DMS 273 (cell line): ENCODE data around the gene HDAC9.

Source experiments
- DNase-seq: peaks from one replicate; lab custom pipeline; 2025; ENCODE audit not compliant: unreplicated experiment; lab: John Stamatoyannopoulos, UW

The HDAC9 gene

DNA sequence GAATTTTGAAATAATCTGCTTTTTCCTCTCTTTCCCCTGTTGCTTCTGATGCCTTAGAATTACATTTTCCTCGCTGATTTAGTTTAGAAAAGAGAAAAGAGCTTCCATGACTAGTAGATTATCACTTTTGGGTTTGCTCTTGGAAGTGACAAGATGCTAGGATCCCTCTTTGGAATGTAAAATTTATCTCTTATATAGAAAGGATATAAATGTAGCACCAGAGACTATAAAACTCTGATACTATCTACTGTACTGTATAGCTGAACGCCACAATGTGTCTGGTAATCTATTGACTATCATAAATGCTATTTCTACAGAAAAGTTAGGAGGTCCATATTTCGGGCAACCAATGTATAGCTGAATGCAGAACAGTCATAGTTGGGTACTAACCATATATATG is 1.1 kb upstream of the HDAC9 start:
- DNase-seq: no peak

DNA sequence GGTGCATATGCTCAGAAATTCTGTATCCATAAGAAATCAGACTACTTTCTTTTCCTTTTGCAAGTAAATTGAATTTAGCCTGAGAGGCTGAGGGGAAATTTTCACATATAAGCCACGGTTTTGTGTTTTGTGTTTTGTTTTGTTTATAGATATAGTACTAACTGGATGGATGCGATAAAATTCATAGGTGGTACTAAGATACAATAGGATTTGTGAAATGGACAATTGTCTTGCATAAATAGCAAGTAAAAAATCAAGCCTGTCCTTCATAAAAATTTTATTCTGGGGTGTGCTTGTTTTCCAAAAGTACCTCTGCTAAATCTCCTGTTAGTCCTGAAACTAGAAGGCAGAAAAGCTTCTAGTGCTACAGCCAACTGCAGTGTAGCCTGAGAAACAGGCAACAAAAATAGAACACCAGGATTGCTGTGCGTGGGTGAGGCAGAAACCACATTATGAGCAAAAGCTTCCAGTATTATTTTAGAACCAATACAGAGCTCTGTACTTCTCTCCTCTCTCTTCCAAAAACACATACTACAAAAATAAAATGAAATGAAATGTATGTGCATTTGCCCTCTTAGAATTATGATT is 634 bp upstream of the HDAC9 start:
- DNase-seq: peak; percentile 64

DNA sequence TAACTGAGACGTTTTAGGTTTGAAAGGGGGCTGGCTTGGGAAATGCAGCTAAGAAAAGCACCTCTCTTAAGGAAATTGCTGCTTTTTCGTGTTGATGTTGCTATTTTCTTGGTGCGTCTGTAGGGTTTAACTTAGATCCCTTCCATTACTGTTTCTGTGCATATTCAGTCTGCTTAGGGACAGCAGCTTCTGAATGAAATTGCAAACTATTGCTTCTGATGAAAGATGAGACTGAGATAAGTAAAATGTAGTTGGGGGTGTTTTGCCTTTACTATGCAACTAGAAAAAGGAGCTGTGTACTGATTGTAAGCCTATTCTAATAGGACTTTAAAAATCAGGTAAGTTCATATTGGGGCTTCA is 772 bp downstream of the HDAC9 start:
- DNase-seq: no peak

DNA sequence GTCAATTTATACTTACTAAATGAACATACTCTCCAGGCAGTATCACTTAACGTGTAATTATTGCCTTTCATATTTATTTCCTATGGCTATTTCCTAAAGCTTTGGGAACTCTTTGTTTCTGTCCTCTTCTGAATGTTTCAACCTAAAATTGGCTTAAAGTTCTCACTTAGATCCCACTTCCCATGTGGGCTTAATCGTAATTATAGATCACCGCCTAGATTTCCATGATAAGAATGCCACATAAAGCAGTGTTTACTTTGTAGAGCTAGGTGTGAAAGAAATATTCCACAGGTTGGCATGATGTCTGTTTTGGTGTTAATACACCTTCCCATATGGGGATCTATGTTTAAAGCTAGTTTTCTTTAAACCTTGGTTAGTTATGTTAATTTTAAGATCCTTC is 1.5 kb downstream of the HDAC9 start:
- no peak for DNase-seq

DNA sequence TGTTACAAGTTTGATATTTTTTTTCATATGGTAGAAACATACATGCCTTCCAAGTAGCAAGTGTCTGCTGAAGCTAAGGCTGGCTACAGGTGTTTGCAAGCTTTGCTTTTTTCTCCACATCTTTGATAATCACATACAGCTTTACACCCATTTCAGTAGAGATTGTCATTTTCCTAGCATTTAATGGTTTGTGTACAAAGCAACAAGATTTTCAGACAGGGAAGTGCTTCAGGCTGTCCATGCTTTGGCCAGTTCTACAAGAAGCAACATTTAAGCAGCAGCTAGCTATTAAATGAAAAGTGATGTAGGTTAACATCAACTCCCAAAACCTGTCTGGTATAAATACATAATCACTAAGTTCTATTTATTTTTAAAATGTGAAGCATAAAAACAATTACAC is 2.3 kb downstream of the HDAC9 start:
- no peak for DNase-seq

DNA sequence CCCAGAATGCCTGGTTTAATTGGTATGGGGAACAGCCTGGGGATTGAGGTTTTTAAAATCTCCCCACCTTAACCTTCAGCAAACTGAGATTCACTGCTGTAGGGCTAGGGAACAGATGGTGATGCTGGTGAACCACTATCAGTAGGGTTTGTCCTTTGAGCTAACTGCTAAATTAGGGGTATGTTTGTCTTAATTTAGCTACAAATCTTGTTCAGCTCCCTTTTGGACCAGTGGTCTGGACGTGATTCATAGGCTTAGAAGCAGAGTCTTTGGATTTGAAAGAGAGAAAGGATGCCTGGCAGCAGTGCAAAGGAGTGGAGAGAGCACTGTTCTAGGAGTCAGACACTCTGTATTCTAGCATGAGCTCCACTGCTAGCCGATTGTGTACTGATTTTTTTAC is 2.8 kb downstream of the HDAC9 start:
- peak; percentile 19 for DNase-seq

DNA sequence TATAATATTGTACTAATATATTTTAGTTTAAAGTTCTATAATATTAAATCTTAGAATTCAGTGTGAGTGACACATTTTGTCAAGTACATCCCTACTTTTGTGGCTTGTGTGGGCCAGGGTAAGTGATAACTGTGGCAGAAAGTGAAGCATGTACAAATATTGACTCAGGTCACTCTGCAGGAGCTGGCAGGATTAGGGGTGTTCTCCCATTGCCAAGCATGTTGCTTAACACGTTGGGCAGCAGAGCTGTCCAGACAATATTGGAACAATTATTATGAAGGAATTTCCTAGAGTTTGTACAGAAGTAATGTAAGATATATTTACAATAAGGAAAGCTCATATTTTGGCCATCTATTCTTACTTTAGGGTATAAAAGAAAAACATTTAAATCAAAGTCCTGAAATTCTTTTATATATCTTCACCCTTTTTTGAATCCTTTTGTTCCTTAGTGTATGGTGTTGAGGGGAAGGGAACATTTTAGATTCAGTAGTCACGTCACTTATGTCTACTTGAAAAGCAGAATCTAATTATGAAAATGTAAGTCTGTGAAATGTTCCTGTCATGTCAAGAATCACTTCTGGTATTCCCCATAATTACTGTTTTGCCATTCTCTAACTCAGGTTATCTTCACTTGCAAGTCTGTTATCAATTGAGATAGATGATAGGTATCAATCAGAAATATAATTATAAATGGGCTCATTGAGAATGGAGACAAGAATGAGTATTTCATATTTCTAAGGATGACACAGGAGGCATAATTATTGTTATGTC is 4.0 kb downstream of the HDAC9 start:
- no peak for DNase-seq

DNA sequence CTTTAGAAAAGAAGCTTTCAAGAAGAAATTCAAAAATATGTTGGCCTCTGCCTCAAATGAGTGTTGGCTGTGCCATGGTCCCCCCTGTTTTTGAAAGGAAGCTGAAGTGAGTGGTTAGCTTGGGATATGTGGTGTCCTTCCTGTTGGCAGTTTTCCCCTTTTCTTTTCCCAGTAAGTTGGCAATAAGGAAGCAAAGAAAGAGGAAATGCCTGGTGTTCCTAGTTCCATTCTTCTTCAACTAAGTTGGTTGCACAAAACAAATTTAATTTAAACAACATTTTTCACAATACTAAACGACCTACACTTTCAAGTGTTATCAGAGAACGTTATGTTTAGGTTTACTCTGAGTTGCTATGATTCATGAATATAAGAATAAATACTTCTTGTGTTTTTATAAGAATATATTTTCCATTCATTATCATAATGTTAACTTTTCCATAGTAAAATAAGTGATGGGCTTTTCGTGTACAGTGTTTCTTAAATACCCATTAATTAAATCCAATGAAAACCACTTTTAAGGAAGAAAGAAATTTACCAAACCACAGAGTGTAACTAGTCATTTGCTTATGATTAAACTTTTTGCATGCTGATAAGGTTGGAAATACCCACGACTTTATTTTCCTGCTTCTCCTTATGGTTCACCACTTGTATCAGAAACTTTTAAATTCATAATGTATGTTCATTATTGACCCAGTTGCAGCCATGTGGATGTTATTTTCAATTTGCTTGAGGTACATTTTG is 7.7 kb downstream of the HDAC9 start:
- DNase-seq: no peak

DNA sequence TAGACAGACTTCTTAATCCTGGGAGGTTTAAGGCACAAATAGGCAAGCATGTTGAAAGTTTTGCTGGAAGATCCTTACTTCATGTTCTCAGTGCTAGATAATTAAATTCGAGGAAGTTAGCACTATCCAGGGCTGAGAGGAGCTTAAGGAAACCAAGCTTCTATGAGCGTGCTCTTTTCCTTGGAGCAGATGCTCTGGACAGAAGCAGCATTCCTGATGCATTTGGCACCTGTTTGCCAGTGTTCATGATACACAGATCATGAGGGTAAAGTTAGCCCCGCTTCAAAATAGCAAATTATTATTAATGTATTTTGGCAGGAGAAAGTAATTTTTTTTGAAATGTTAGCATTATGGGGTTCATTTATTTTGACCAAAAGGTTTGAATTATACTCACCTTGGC is 9.4 kb downstream of the HDAC9 start:
- peak; percentile 51 for DNase-seq

DNA sequence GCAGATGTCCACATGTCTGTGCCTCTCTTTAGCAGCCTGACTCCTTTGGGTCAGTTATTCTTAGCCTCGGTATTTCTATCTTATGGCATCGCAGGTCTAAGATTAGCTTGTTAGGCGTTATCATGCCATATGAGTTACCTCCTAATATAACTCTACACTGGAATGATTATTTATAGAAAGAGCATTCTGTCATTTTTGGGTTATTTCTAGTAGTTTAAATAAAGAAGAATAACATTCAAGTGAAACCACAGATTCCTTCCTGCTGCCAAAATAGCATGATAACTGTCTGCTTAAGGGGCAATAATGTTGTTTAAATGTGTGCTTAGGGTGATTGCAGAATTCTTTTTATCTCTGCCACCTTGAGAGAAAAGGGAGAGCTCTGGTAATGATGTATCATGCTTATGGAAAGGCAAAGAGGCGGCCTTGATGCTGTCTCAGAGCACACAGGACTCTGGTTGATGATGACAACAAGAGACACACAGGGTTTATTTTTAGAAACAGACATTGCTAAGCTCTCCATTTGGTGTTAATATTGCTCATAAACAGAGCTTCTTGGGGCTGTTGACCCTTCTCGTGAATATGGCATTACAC is 10.4 kb downstream of the HDAC9 start:
- no peak for DNase-seq

DNA sequence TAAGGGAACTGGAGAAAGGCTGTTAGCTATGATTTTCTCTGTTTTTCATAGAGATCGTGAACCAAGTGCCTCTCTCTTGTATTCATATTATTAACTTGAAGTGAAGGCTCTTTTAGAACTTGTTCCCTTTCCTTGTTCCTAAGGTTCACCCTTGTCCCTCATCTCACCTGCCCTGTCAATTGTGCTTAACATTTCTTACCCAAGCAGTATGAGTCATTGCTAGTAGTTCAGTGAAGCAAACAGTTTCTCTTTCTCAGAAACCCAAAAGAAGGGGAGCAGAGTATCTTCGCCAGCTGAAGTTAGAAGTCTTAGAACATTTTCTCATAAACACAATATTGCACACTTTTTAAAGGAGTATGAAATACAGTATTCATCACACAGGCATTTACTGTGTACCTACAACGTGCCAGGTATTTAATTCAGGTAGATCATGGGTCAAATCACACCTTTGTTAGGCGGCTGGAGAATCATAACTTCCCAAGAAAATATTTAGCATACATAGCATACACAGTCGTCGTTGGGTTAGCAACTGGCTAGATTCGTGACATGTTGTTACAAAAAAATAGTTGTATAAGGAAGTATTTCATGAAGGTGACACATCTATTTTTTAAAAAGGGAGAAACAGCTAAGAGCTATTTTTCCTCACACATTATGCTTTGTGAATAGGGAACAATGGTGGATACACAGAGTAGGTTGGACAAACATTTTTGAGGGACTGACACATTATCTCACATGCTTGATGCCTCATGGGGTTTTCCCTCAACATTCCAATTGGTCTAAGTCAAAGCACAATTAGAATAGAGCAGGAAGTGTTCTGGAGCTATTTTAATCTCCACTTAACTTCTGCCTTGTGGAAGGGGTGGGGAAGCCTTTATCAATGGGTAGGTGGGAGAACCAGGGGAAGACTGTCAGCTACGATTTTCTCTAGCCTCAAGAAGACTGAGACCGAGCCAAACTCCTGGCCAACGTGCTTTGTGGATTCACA is 13.2 kb downstream of the HDAC9 start:
- no peak for DNase-seq

DNA sequence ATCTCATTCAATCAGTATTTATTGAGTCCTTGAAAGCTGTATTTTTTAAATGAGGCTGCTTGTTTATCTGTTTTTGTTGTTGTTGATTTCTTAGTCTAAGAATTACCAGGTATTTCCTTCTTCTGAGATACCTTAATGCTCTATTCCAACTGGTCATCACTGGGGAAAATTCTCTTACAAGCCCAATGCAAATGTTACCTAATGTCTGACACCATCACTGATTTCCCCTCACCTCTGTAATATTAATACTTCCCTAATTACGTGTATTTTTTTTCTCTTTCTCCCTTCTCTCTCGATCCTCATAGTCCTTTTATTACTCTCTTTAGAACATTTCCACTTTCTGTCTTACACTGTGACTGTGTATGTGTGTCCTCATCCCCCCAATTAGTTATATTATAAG is 13.9 kb downstream of the HDAC9 start:
- DNase-seq: no peak

DNA sequence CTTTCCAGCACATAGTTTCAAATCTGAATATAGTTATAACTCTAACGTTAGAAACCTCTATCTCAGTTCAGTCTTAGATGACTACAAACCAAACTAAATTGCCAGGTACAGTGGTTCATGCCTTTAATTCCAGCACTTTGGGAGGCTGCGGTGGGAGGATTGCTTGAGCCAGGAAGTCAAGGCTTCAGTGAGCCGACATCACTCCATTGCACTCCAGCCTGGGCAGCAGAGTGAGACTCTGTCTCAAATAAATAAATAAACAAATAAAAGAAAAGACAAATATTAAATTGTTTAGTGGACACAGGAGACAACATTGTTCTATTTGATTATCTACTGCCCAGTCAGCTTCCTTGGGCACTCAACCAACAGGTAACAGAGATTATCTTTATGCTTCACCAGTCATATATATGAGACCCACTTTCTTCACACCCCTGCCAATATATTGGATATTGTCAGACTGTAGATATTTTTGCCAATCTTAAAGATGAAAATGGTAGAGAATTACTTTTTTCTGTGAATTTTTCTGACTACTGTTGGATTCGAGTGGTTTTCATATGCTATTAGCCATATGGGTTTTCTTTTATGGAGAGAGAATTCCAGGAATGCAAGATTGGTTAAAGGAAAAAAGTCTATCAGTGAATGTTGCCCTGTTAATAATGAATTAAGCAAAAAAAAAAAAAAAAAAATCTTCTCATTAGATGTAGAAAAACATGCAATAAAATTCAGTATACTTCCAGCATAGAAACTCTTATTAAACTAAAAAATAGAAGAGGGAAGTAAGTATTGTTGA is 16.0 kb downstream of the HDAC9 start:
- DNase-seq: no peak

DNA sequence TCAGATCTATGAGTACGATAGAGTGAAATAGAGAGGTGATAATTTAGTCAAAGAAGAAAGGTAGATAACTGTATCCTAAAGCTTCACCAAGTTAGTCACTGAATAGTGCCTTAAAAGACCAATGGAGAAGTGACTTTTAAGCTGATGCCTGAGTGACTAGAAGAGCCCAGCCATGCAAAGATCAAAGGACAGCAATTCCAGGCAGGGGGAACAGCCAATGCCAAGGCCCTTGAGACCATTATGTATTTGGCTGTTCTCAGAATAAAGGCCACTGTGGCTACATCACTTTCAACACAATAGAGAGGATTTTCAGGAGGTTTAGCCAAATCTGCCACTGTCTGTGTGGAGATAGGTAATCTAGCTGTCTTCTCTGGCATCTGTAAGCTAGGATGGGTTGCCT is 17.8 kb downstream of the HDAC9 start:
- DNase-seq: no peak

DNA sequence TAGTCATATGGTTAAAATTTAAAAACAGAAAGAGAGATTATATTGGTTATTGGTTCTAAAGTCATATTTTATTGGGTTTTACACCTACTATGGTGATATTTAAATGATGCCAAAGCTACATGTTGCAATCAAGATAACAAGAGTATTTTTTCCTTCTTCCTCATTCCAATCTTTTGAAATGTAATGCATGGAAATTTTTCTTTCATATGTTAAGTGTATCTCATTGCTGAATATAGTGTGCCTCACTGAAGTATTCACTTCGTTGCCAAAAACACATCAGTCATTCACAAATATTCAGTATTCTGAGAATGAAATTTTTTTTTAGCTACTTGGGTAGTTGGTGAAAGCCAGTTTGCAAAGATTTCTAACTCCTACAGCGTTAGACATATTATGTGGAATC is 19.5 kb downstream of the HDAC9 start:
- DNase-seq: no peak

DNA sequence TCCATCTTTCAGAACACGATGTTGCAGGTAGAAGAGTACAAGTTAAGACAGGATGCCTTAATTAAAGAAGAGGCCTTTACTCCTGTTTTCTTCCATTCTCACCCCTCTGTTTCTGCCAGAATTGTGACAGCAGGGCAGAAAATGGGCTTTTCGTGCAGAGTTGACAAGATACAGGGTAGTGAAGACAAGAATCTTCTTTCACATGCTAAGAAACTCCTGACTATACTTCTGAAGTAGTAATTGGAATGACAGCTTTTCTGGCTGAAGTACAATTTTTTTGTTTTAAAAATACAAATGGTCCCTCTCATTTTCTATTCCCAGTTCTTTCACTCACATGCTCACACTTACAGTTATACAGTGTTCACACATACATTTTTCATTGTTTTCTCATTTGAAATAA is 22.1 kb downstream of the HDAC9 start:
- no peak for DNase-seq

DNA sequence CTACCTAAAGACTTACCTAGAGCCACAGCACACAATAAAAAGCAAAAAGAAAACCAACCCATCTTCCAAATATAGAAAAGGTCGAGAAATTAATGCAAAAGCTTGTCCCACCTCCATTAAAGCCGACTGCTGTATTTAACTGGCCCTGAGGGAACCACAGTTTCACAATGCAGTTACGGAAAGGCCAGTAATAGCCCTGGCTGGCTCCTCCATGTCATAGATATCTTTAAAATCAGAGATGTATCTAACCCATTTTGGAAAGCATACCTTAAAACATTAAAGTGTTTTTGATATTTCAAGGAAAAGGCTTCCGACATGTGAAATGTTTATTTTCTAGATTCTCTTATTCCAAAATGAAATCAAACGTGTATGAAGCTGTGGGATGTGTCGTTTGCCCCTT is 23.0 kb downstream of the HDAC9 start:
- DNase-seq: no peak

DNA sequence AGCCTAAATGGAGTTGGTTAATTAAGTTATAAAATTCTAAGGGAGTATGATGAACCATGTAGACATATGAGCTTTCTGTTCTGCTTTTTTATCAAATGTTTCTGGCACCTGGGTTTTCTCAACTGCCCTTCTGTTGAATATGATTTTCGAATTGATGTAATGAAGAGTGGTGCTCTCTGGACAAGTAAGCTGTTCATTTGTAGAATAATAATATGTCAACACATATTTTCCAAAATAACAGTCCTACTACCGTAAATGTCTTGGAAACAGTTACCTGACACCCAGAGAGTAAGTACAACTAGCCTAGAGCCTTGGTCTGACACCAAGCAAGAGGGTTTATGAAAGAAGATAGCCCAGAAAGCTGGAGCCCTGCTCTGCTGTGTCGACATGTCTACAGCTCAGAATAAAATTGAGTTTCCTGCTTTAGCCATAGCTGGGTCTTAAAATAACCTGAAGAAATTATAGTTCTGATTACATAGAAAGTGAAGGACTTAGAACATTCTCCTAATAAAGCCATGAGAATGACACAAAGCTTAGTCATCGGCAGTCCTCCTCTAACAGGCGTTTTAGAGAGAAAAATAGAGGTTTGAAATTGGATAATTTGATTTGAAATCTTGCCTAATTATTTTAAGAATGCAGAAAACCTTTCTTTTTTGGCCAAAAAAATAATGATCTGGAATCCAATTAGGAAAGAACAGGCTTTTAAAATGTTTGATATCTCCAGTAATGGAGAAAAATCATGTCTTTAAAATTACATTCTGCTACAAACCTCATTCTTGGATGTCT is 25.1 kb downstream of the HDAC9 start:
- DNase-seq: peak; percentile 16

DNA sequence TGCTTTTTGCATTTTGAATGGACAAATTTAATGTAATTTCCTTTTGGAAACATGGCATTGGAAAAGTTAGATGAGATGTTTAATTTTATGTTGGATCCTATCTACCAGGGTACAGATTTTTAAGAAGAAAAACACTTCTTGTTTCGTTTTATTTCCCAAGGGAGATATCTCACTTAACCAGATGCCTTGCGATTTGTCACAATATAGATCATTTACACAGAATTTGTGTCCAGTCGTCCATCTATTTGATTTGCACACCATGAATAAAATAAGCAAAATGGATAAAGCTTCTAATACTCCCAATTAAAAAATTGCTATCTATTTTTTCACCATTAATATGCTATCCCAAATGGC is 25.7 kb downstream of the HDAC9 start:
- no peak for DNase-seq
